ENCODE results near the gene EHBP1.
"Not testable (repeated sequence)": the region's sequence is repeated elsewhere in the genome, so short reads cannot be mapped to it uniquely, and the experiment has no call there.

EHBP1 gene

GRCh38 chr2:63015389-63015788 lies 309.9 kb downstream of the EHBP1 start:
- no peak for DNase-seq (ENCODE audit: low read depth in 2 of 2)

- DNase-seq (ENCODE audit: low read depth in 2 of 2): no peak
Observed at GRCh38 chr2:63018439-63018838, 312.9 kb downstream of the EHBP1 start.

- DNase-seq (ENCODE audit: low read depth in 2 of 2): not testable (repeated sequence)
Observed at GRCh38 chr2:63019686-63020085, 314.2 kb downstream of the EHBP1 start.

GRCh38 chr2:63023444-63023843 lies 317.9 kb downstream of the EHBP1 start:
- no peak for DNase-seq (ENCODE audit: low read depth in 2 of 2)

- DNase-seq (ENCODE audit: low read depth in 2 of 2): no peak
Observed at GRCh38 chr2:63027220-63027619, 321.7 kb downstream of the EHBP1 start.

- DNase-seq (ENCODE audit: low read depth in 2 of 2): no peak
Observed at GRCh38 chr2:63029058-63029457, 323.5 kb downstream of the EHBP1 start.

- DNase-seq (ENCODE audit: low read depth in 2 of 2): no peak
Observed at GRCh38 chr2:63034526-63034925, 329.0 kb downstream of the EHBP1 start.

- no peak for DNase-seq (ENCODE audit: low read depth in 2 of 2)
Observed at GRCh38 chr2:63035169-63035568, 329.7 kb downstream of the EHBP1 start.

GRCh38 chr2:63035660-63036059 lies 330.1 kb downstream of the EHBP1 start:
- DNase-seq (ENCODE audit: low read depth in 2 of 2): no peak

- no peak for DNase-seq (ENCODE audit: low read depth in 2 of 2)
Observed at GRCh38 chr2:63038034-63038433, 332.5 kb downstream of the EHBP1 start.

- DNase-seq (ENCODE audit: low read depth in 2 of 2): no peak
Observed at GRCh38 chr2:63040586-63040985, 335.1 kb downstream of the EHBP1 start.

- no peak for DNase-seq (ENCODE audit: low read depth in 2 of 2)
Observed at GRCh38 chr2:63041592-63041991, 336.1 kb downstream of the EHBP1 start.

- DNase-seq (ENCODE audit: low read depth in 2 of 2): no peak
Observed at GRCh38 chr2:63044362-63045327, 339.1 kb downstream of the EHBP1 start.

- no peak for DNase-seq (ENCODE audit: low read depth in 2 of 2)
Observed at GRCh38 chr2:63046552-63046951, 341.0 kb downstream of the EHBP1 start.

GRCh38 chr2:63046961-63047320 lies 341.4 kb downstream of the EHBP1 start:
- DNase-seq (ENCODE audit: low read depth in 2 of 2): no peak

GRCh38 chr2:63047321-63048279 lies 342.1 kb downstream of the EHBP1 start:
- DNase-seq (ENCODE audit: low read depth in 2 of 2): no peak

- no peak for DNase-seq (ENCODE audit: low read depth in 2 of 2)
Observed at GRCh38 chr2:63048367-63049171, 343.1 kb downstream of the EHBP1 start.

- no peak for DNase-seq (ENCODE audit: low read depth in 2 of 2)
Observed at GRCh38 chr2:63049211-63049969, 343.9 kb downstream of the EHBP1 start.

- DNase-seq (ENCODE audit: low read depth in 2 of 2): no peak
Observed at GRCh38 chr2:63049970-63050333, 344.4 kb downstream of the EHBP1 start.

GRCh38 chr2:63050334-63051041 lies 345.0 kb downstream of the EHBP1 start, which contains the start of gene OTX1:
OTX1 (plus strand) TSS chr2:63050830; CDS start chr2:63052991, 2,161 bp downstream.
- DNase-seq (ENCODE audit: low read depth in 2 of 2): no peak

Data from stimulated activated CD4-positive, alpha-beta T cell treated with anti-CD3 and anti-CD28 coated beads, Interleukin-15, amount 100 ng/mL, for 48 hours (primary cell).